Endothelial cell of umbilical vein (primary cell): ENCODE data around the gene KDM4B. TPM values are rescaled to one million over a fixed set of nuclear protein-coding genes. Genes with fewer than 3 reads are reported as not detected.

Source experiments
- BruUV-seq: library from RNA; stranded (reverse); fragments of 400-500 nt; replicated peaks from 2 replicates; lab custom pipeline; 2021; lab: Mats Ljungman, UMichigan
- CTCF ChIA-PET: fragments of 300-600, 350-600 bp; sonication (Branson Sonifier 250); formaldehyde crosslinking; loops from one replicate; lab custom pipeline; 2021; ENCODE audit warnings: antibody characterized with exemption, inconsistent platforms; lab: Charles Lee
- POLR2A ChIA-PET: fragments of 300-600, 350-600 bp; sonication (Branson Sonifier 250); formaldehyde crosslinking; loops from one replicate; lab custom pipeline; 2021; ENCODE audit warnings: antibody characterized with exemption, inconsistent platforms; lab: Charles Lee
- DNase-seq: peaks from one replicate; pipeline ENCODE4 v3.0.0-alpha.2; 2011; ENCODE audit warnings: low read depth, low spot score
- FAIRE-seq: peaks from 2 replicates; lab custom pipeline; 2011; peaks lifted over from hg19 to GRCh38; lab: Jason Lieb, UNC
- H2AFZ ChIP-seq: 2 replicates; pipeline ENCODE4 v1.6.0; 2012; ENCODE audit warnings: low read depth, low read length, control low read depth, inconsistent platforms
- H3K27ac ChIP-seq: 2 replicates; pipeline ENCODE4 v1.5.1; 2011; ENCODE audit warnings: low read depth, mild to moderate bottlenecking, control low read depth, low read length, moderate library complexity; ENCODE audit not compliant: insufficient read depth
- H3K27me3 ChIP-seq, 2 experiments: 2 replicates each; pipeline versions ENCODE4 v1.6.0 to v1.6.1; 2011; ENCODE audit warnings: low read length in 2 of 2, mixed read lengths in 1 of 2; ENCODE audit not compliant: control insufficient read depth in 2 of 2, insufficient read depth in 2 of 2
- H3K36me3 ChIP-seq, 2 experiments: 2 replicates in 1 of 2; 3 replicates in 1 of 2; pipeline ENCODE4 v1.5.1; 2011; ENCODE audit warnings: low read length in 2 of 2, mild to moderate bottlenecking in 1 of 2, moderate library complexity in 1 of 2; ENCODE audit not compliant: control insufficient read depth in 2 of 2, insufficient read depth in 2 of 2; ENCODE audit errors: extremely low read depth in 1 of 2
- H3K4me1 ChIP-seq: 3 replicates; pipeline ENCODE4 v1.5.1; 2011; ENCODE audit warnings: mild to moderate bottlenecking, low read length; ENCODE audit not compliant: control insufficient read depth, insufficient read depth; ENCODE audit errors: extremely low read depth
- H3K4me2 ChIP-seq: 2 replicates; pipeline ENCODE4 v1.6.1; 2011; ENCODE audit warnings: low read length, control low read depth, mixed read lengths; ENCODE audit not compliant: insufficient read depth
- H3K4me3 ChIP-seq, 3 experiments: fragments of 200-600 bp in 1 of 3; sonication (generic), shearing (Covaris generic) in 1 of 3; replicated peaks in 1 of 3; 2 replicates each; pipeline ENCODE4 v1.5.1; 2011 to 2016; ENCODE audit warnings: control low read depth in 3 of 3, low read length in 3 of 3, mild to moderate bottlenecking in 2 of 3, inconsistent platforms in 1 of 3, low read depth in 1 of 3, moderate library complexity in 1 of 3; ENCODE audit not compliant: insufficient read depth in 1 of 3
- H3K79me2 ChIP-seq: 2 replicates; pipeline ENCODE4 v1.6.0; 2012; ENCODE audit warnings: low read length, inconsistent platforms; ENCODE audit not compliant: control insufficient read depth, insufficient read depth
- H3K9ac ChIP-seq: replicated peaks from 2 replicates; pipeline ENCODE3; 2011; ENCODE audit warnings: low read length, control low read depth; ENCODE audit not compliant: insufficient read depth; ENCODE audit errors: extremely low read depth
- H3K9me1 ChIP-seq: replicated peaks from 3 replicates; pipeline ENCODE4 v1.6.0; 2011; ENCODE audit warnings: mild to moderate bottlenecking, low read length; ENCODE audit not compliant: control insufficient read depth, insufficient read depth; ENCODE audit errors: extremely low read depth
- H3K9me3 ChIP-seq: replicated peaks from 2 replicates; pipeline ENCODE4 v1.5.1; 2012; ENCODE audit warnings: low read length, inconsistent platforms; ENCODE audit not compliant: control insufficient read depth, insufficient read depth
- H4K20me1 ChIP-seq: replicated peaks from 2 replicates; pipeline ENCODE3; 2011; ENCODE audit warnings: mild to moderate bottlenecking, low read length; ENCODE audit not compliant: control insufficient read depth, insufficient read depth; ENCODE audit errors: extremely low read depth
- EZH2 ChIP-seq: IDR thresholded peaks from 2 replicates; pipeline ENCODE4 v1.6.1; 2012; ENCODE audit warnings: borderline replicate concordance, low read depth, mild to moderate bottlenecking, moderate library complexity, low read length, inconsistent platforms; ENCODE audit not compliant: severe bottlenecking
- FOS ChIP-seq: IDR thresholded peaks from 2 replicates; pipeline ENCODE4 v1.6.1; 2011; ENCODE audit warnings: mild to moderate bottlenecking, low read length, moderate library complexity, borderline replicate concordance; ENCODE audit not compliant: insufficient read depth
- GATA2 ChIP-seq: IDR thresholded peaks from 2 replicates; pipeline ENCODE4 v1.7.0; 2011; ENCODE audit warnings: low read depth, mild to moderate bottlenecking, moderate library complexity, mixed read lengths, low read length; ENCODE audit not compliant: insufficient read length, insufficient read depth
- JUN ChIP-seq: IDR thresholded peaks from 2 replicates; pipeline ENCODE4 v1.6.1; 2011; ENCODE audit warnings: borderline replicate concordance, low read depth; ENCODE audit not compliant: insufficient read length, insufficient read depth
- MYC ChIP-seq: IDR thresholded peaks from one replicate; pipeline ENCODE4 v1.6.1; 2011; ENCODE audit warnings: mild to moderate bottlenecking, low read depth, low read length
- POLR2A ChIP-seq: IDR thresholded peaks from 2 replicates; pipeline ENCODE4 v1.6.1; 2012; ENCODE audit warnings: low read depth, mild to moderate bottlenecking, control low read depth, low read length
- POLR2AphosphoS5 ChIP-seq: IDR thresholded peaks from 2 replicates; pipeline ENCODE4 v1.6.1; 2012; ENCODE audit warnings: low read depth, mild to moderate bottlenecking, control low read depth, low read length, moderate library complexity; ENCODE audit not compliant: insufficient read depth
- dilution Hi-C: fragments of 300-500 bp; cut with MboI; formaldehyde crosslinking; loops from one replicate; pipeline ENCODE4 v1.15.0; 2019; ENCODE audit warnings: low sequenced_read_pairs; ENCODE audit not compliant: extremely low pct_ligation_motif_present
- intact Hi-C: fragments of 100-400 bp; cut with micrococcal nuclease; formaldehyde crosslinking; loops from one replicate; pipeline ENCODE4 v1.10.0; 2022
- polyA plus RNA-seq, 4 experiments: library from polyadenylated mRNA; depleted of rRNA in 3 of 4; stranded (reverse) in 3 of 4; unstranded in 1 of 4; fragments of >200 nt; gene quantifications; 2 replicates each; pipeline versions ENCODE4 v1.2.1 to v1.2.3, GENCODE V29; 2011 to 2012; ENCODE audit warnings: missing spikeins in 1 of 4
- total RNA-seq: library from RNA; stranded (reverse); gene quantifications from 2 replicates; pipeline ENCODE4 v1.2.3, GENCODE V29; 2021
- TF ChIP-seq, protein P1 (sequence below), 2 donors: IDR thresholded peaks; 1 replicate in 1 of 2; 2 replicates in 1 of 2; pipeline ENCODE4 v1.5.1; 2011; ENCODE audit warnings: low read length in 2 of 2, mild to moderate bottlenecking in 2 of 2, moderate library complexity in 2 of 2, control low read depth in 1 of 2, inconsistent platforms in 1 of 2, low read depth in 1 of 2; ENCODE audit not compliant: insufficient read depth in 1 of 2; ENCODE audit errors: extremely low read depth in 1 of 2
- TF ChIP-seq, protein P2 (sequence below): IDR thresholded peaks from 2 replicates; pipeline ENCODE4 v1.6.1; 2011; ENCODE audit not compliant: insufficient read depth, insufficient read length

KDM4B gene
- total and polyA plus RNA-seq, 2 donors (not counting 3 experiments of a cell fraction or from before 2014, with no cell fraction given) = 12.4 to 37.2 TPM

DNA sequence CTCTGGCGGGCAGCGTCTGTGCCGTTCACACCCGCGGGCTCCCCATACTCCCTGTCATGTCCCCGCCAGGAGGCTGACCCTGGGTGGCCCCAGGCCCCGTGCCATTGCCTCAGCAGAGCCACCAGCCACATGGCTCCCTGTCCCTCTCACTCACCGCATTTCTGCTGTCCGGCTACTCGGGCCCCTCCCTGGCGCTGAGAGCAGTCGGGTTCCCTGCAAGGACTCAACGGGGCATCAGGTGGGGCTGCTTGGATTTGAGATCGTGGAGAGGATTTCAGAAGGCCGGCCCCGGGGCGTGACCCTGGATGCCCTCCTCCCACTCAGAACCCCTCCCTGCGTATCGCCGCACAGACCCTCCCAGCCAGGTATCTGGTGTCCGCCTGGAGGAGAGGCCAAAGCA lies 142.1 kb downstream of the KDM4B start:
- TF ChIP-seq POLR2A = no peak
- TF ChIP-seq MYC = no peak
- TF ChIP-seq GATA2 = no peak
- TF ChIP-seq, protein P1, sequence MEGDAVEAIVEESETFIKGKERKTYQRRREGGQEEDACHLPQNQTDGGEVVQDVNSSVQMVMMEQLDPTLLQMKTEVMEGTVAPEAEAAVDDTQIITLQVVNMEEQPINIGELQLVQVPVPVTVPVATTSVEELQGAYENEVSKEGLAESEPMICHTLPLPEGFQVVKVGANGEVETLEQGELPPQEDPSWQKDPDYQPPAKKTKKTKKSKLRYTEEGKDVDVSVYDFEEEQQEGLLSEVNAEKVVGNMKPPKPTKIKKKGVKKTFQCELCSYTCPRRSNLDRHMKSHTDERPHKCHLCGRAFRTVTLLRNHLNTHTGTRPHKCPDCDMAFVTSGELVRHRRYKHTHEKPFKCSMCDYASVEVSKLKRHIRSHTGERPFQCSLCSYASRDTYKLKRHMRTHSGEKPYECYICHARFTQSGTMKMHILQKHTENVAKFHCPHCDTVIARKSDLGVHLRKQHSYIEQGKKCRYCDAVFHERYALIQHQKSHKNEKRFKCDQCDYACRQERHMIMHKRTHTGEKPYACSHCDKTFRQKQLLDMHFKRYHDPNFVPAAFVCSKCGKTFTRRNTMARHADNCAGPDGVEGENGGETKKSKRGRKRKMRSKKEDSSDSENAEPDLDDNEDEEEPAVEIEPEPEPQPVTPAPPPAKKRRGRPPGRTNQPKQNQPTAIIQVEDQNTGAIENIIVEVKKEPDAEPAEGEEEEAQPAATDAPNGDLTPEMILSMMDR (IDR thresholded peaks at IDR 0.05; ENCODE audit: extremely low read depth in 1 of 2, insufficient read depth in 1 of 2, low read depth in 1 of 2, low read length in 2 of 2) = no peak
- TF ChIP-seq FOS = no peak
- TF ChIP-seq POLR2AphosphoS5 = no peak
- no peak for TF ChIP-seq EZH2
- TF ChIP-seq JUN = no peak
- TF ChIP-seq, protein P2, sequence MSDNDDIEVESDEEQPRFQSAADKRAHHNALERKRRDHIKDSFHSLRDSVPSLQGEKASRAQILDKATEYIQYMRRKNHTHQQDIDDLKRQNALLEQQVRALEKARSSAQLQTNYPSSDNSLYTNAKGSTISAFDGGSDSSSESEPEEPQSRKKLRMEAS = no peak
- dilution Hi-C loops = no loop called here
- Histone ChIP-seq H3K9me1 (no peaks in the 10 kb centered on the region), H4K20me1 (no peaks in the 10 kb centered on the region), H3K9me3 (no peaks in the 10 kb centered on the region), H3K9ac (no peak overlapping the region), H3K27me3 (no peaks in the 10 kb centered on the region), H2AFZ (no peak overlapping the region), H3K27ac (no peak overlapping the region), H3K4me2 (no peak overlapping the region), H3K4me3 (no peak overlapping the region), H3K79me2 (no peaks in the 10 kb centered on the region), H3K36me3 (peaks cover 3 to 4% of the 10 kb centered on the region in 2 experiments), H3K4me1 (no peaks in the 10 kb centered on the region)
- no TSS peak for BruUV-seq
- DNase-seq (no peak), FAIRE-seq (no peak)
- POLR2A ChIA-PET = no interaction called here
- intact Hi-C loops = no loop called here
- CTCF ChIA-PET = no interaction called here
